HG02678 (cell line): Measurements from ENCODE around the gene RHBDD1.

Experiments
- ATAC-seq: cut with Tn5 transposase; IDR thresholded peaks from one replicate; pipeline ENCODE4 v1.9.1; 2021; ENCODE audit warnings: mild to moderate bottlenecking, moderate library complexity; ENCODE audit not compliant: unreplicated experiment

The RHBDD1 gene

DNA sequence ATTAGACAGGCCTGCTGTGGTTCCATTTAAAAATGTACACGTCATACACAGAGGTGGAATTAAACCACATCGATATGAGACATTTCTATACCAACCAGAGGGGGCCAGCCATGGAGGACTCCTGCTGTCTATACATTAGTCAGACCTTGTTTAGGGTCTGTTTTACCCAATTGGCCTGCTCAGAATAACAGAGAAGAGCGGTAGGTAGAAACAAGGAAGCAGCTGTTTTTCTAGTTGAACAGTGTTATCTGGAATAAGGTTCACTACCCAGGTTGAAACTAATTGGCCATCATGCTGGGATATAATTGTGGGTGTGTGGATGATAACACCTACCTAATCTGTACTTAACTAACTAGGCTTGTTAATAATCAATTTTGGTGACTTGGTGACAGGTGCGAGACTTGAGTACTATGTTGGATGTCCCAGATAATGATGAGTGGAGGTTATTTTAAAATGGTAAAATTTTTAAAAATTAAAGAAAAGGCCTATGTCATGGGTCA is 47.5 kb downstream of the RHBDD1 start:
- ATAC-seq, result no peak

DNA sequence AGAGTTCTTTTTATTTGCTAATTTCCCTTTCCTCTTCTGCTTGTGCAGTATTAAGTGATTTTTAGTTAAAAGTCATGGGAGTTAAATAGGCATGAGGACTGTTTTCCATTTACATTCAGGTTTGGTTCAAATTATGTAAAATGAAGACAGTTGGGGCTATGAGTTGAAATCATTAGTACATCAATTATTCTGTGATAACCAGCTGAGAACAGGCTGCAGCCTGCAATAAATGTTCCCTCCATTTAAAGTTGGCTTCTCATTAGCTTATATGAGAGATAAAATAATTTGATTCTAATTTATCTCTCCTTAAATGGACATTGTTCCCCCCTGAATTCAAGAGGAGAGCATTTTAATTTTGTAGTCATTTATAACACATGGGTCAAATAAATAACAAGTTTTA is 48.3 kb downstream of the RHBDD1 start:
- ATAC-seq, result no peak

DNA sequence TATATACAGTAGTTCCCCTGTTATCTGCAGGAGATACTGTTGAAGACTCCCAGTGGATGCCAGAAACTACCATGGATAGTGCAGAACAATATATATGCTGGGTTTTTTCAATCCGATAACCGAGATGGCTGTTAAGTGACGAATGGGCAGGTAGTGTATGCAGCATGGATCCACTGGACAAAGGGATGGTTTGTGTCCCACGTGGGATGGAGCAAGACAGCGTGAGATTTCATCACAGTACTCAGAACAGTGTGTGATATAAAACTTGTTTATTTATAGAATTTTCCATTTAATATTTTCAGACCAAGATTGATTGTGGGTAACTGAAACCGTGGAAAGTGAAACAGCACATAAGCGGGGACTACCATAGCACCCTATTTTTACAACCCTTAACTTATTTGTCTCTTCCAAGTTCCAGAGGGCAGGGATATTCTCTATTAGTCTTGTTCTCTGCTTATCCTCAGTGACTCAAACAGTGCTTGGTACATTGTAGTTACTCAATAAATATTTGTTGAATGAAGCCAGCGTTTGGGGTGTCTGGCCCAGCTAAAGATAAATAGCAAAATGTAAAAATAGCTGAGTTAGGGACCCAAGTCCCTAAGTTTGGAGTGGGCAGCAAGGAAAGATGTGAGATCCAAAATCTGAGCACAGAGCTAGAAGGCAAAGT is 50.0 kb downstream of the RHBDD1 start:
- no peak for ATAC-seq

DNA sequence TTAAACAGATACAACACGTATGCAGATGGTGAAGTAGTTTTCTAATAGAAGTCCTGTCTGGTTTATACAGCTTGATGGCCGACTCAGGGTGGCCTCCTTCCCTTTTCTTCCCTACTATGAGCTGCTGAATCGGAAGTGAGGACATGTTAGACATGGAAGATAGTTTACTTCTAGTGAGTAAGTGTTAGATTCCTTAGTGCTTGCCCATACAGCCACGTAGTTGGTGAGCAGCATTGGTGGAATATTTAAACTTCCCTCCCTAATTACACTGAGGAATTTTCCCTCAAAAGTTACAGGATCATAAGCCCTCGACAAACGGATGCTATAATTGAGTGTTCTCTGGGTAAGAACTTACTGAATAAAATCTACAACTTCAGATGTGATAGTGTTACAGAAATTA is 52.1 kb downstream of the RHBDD1 start:
- ATAC-seq, result no peak

DNA sequence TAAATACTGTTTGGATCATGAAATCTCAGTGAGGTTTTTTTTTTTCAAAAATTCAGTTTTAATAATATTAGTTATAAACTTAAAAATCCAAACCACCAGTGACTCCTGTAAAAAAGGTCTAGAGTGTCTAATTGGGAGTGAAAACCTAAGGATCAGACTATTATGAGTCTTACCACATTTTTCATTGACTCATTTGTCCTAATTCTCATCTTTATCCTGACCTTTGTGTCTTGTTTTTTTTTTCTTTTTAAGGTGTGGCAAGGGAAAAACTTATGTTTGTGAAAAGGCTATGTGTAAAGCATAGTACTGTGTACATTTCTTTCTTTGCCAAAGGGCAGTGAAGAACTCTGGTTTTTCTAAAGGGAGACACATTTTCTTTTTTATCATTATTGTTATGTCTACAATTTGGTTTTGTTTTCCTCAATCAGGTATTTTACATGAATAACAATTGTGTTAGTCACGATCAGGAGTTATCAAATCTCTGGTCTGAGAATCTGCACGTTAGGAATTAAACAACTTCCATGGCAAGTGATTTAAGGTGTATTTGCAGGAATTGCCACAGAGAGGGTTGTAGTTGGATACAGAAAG is 52.6 kb downstream of the RHBDD1 start:
- no peak for ATAC-seq

DNA sequence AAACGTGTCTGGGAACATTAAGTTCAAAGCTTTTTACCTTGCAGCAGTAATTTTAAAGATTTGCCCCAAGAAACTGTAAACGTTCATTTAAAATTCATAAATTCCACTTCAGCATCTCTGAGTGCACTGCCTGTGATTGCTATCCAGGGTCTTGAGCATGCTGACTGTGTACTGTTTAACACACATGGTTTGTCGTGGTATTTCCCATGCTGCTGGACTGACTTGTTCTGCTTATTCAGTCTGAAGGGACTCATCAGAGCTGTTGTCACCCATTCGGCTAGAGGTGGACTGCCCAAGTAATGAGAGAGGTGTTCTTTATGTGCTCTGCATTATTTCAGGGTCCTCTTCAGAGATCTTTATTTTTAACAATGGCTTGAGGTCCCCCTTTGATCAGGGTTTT is 53.1 kb downstream of the RHBDD1 start:
- ATAC-seq, result no peak

DNA sequence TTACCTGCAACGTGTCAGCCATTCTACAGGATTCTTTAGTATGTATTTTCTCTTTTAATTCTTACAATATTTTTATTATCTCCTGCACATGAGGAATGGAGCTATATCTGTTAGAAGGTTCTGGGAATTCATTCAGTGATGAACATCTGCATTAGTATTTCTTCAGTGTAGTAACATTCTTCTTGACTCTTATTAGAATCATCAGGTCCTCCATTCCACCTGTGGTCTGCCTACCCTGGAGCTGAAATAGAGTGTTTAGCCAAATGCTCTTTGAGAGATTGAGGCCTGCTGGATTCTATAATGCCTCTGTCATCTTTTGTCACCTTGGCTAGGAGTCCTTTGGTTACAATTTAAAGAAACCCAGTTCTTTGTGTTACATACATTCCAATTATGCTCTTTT is 54.4 kb downstream of the RHBDD1 start:
- ATAC-seq, result no peak

DNA sequence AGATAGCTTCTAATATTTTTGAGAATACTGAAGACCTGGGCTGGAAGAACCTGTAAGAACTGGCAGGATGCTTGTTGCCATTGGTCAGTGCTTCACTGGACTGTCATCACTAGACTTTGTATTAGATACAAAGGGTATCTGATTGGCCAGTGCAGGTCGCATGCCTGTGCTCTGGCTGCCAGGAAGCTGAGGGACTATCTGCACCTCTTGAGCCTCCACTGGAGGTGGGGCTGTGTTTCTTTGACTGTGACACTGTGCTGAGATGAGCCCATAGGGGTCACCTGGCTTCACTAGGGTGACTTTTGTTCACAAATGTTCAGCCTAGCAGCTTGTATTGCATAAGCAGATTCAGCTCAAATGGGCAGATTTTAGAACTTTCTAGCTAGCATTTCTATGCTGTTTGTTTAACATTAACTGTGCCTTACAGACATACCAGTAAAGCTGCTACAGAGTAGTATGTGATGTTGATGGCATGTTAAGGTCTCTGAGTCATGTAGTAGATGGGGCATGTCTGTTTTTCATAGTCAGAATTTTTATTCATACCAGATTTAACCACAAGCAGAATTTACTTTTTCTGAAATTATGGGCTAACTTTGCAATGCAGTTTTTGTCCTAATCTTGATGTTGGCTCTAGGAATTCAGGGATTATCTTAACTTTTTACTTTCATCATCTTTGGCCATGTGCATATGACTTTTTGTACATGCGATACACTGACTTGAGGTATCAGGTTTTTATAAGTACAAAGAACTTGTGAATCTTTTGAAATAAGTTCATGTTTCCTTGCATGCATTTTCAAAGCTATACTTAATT is 56.1 kb downstream of the RHBDD1 start:
- no peak for ATAC-seq

DNA sequence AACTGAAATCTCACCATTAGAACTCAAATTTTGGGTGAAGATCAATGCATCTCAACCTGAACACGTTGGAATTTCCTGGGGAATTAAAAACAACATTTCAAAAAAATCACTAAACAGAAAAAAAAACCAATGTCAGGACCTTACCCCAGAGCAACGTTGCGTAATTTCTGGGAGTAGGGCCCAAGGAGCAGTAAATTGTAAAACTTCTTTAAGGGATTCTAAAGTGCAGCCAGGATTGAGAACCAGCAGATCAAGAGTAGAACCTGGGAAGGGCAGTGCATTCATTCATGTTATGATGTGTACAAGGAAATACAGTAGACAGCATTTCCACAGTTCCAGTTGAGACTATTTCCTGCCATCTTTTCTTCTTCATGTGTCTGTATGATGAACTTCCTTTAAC is 56.9 kb downstream of the RHBDD1 start:
- ATAC-seq, result no peak

DNA sequence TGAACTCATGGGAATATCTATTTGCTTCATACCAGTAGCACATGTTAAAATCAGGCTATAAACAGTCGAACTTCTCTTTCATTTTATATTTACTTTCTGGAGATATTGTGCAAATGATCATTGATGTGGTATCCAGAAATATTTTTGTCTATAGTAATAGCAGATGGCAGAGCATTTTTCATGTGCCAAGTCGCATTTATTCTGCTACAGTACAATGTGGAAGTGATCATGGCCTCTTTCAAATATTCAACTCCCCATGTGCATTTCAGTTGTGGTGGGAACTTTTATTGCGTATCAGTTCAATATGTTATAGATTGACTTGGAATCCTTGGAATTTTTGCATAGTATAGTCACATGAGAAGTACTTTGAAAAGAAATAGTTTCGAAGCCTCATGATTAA is 57.4 kb downstream of the RHBDD1 start:
- no peak for ATAC-seq

DNA sequence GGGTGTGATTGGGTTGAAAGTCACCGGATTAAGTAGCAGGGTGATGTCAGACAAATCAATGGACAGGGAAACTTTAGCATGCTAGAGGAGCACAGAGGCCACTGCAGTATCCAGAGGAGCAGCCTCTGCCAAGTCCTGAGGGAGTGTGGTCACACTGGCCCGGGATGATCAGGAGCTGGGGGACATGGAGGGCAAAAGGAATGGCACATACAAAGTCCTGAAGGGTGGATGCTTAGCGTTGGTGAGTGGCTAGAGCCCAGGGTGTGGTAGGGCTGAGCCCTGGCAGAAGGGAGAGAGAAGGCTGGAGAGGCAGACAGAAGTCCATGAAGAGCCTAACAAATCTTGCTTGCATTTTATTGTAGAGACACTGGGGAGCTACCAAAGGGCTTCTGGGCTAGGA is 58.9 kb downstream of the RHBDD1 start:
- no peak for ATAC-seq

DNA sequence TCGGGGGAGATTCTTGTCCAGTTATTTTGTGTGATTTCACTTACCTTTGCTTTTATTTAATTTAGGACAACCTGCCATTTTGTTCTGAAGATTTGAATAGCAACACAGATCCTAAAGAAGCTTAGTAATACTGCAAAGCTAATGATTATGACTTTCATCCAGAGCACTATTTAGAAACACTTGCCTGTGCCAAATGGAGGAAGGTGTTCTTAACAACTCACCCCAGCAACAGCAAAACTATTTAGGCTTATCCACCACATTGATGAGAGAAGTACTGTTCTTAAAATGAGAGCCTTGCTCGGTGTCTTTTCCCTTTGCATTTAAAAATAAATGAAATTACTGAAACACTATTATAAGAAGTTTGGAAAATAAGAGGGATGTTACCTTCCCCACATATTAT is 59.7 kb downstream of the RHBDD1 start:
- no peak for ATAC-seq

DNA sequence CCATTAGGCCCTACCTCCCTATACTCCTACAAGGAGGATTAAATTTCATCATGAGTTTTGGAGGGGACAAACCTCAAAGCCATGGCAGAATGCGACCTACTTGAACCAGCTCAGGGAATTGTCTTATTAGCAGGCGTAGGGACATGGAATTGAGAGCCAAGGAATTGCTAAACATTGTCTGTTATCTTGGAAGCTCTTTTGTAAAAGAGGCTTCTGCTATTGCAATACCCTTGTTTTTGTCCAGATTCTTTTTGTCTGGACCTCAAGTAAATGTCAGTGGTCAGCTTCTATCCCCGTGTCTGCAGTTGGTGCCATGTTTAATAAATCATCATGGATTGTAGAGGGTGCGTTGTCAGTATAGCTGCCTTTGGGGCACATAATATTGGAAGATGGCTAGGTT is 62.3 kb downstream of the RHBDD1 start:
- ATAC-seq, result no peak

DNA sequence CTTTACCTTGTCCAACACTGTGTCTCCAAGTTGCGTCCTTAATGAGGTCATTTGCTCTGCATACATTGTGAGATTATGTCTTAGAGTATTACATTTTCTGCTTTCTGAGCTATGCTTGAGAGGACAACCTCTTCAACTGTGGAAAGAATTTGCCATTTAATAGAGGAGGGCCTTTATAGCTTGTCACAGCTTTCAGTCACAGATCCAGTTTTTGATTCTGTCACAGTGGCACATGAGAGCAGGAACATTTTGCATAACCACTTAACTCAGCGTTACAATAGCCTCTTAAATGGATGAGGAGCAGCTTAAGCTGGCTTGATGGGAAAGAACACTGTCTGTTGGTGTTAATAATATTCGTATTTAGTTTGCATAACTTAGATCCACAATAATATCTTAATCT is 63.0 kb downstream of the RHBDD1 start:
- no peak for ATAC-seq

DNA sequence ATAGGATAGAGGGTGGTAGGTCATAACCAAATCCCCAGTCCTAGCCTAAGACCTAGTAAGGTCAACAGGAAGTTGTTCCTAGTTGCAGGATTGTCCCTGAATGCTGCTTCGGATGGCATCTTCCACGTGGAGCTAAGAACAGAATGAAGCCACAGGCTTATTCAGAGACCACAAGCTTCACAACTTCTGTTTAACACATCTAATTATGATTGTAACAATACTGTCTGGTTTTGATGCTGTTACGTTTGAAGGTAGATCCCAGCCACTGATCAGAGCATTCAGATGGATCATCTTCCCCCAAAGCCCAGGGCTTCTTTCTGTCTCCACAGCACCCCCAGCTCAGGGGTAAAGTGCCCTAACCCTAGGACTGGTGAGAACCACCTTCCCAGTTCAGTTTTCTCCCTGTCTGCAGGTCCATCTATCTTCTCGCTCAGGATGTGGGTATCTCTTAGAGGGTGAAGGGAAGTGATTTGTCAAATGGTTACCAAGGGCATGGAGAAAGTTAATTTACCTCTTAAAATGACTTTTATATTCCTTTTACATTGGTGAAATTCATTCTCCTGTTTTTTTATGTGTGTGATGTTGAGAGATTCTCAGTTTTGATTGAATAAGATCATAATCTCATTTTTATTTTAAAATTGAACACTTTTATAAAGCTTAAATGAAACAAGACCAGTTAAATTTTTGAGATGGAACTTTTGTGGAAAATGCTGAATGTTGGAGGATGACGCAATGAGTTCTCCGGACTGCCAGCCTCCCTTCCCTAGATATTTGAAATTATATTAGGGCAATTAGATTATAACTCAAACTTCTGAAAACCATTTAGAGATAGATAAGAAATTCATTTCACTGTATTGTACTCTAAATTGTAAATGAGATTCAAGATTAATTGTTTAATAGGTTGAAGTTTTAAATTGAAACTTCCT is 66.5 kb downstream of the RHBDD1 start:
- ATAC-seq, result no peak

DNA sequence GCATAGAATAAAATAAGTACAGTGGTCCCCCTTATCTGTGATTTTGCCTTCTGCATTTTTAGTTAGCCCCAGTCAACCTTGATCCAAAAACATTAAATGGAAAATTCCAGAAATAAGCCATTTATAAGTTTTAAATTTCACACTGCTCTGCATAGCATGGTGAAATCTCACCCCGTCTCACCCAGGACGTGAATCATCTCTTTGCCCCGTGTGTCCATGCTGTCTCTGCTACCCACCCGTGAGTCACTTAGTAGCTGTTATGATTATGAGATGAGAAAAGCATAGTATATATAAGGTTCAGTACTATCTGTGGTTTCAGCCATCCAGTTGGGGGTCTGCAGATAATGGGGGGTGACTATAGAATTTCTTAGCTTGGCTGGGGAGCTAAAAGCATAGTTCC is 67.3 kb downstream of the RHBDD1 start:
- no peak for ATAC-seq

DNA sequence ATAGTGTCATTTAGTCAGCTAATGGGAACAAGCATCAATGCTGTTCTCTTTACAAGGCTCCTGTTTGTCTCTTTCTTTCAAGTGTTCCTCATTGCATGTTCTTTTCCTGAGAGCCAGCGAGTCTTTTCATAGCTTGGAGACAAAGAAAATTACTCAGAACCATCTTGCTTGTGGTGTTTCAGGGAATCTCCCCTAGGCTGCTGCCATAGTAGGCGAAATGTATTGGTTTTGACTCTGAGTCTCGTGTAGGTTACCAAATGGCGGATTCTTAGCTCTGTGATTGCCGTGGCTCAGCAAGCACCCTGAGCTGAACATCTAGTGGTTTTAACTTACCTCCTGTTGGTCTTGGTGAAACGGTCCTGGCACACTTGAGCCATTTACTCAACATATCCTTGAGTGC is 68.7 kb downstream of the RHBDD1 start:
- peak; percentile 44 for ATAC-seq

DNA sequence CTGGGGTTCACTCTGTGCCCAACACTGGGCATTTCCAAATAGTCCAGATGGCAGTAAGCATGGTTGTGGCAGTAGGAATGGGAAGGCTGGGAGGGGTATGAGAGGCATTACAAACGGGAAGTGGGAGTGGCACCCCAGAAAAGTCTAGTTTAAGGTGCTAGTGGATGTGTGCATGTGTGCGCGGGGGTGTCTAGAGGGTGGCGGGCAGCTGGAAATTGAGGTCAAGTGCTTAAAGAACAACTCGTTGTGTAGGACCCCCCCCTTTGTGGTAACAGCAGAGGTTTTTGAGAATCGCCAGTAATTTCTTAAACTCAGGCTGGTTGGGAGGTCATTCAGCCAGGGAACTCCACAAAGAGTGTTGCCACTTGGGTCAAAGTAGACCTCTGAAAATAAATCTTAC is 69.9 kb downstream of the RHBDD1 start:
- ATAC-seq, result peak; percentile 24

DNA sequence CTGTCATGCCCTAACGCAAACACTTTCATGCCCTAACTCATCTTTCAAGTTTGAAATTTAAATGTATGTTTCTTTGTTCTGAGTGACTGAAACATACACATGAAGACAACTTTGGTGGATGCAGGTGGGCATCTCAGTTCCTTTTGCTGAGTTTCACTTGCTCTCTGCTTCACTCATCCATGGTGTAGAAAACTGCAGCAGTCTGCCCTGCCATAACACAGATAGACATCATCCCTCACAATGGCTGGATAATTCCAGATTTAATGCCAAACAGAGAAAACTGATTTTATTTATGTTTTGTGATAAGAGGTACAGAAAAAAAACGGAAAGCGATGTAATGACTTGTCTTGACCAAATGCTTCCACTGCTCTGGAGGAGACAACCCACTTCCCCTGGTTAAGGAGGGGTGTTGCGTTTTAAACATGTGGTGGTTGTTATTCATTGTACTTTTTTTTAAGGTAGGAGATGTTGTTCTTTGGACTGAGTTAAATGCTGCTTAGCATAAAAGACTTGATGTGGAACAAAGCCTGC is 70.4 kb downstream of the RHBDD1 start:
- ATAC-seq, result peak; percentile 80

DNA sequence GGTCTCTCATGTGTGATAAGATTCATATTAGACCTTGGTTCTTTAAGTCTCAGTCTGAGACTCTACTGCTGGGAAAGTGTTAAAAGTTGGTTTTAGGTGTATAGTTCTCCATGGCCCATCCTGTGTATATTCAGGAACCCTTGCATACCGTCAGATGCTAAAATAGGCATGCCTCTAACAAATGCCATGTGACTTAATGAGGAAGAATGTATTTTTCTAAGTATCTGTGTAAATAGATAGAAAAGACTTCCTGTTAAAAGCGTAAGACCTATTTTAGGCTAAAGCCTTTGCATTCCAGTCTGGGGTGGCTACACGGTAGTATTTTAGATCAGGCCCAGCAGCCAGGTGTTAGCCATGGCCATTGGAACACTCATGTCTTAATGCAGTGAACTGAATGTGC is 73.3 kb downstream of the RHBDD1 start:
- no peak for ATAC-seq

DNA sequence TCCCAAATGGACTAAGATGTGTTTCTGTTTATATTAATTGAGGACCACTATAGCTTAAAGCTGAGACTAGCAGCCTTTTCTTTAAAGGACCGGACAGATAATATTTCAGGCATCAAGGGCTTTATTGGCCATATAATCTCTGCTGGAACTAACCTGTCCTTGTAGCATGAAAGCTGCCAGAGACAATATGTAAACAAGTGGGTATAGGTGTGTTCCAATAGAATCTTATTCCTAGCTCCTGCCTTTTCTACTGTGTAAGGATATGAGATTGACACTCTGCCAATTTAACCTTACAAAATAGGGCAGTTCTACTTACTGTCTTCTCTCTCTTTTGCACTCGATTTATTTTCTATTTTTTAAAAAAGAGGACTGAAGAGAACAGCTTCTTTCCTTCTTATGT is 74.0 kb downstream of the RHBDD1 start:
- ATAC-seq, result no peak
